ENCODE data around the gene NRXN3. TPM values are rescaled to one million over a fixed set of nuclear protein-coding genes. Genes with fewer than 3 reads are reported as not detected.

The NRXN3 gene
- total RNA-seq, 1 experiment from 2014 or later = 0.23 TPM

DNA sequence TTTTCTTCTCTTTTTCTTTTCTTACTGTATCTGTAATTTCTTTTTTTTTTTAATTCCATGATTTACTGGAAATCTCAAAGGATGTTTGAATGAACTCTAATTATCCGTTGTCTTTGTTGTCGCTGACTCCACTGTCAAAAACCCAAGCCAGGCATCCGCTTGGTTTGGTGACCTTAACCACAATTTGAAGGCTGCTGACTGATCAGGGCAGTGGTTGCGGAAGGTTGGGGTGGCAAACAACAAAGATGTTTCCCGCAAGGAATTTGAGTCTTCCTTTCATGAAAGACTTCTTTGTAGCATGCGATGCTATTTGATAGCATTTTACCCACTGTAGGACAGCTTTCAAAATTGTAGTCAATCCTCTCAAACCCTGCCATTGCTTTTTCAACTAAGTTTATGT, 1027.3 kb downstream of the NRXN3 start:
- DNase-seq (ENCODE audit: low read depth) = no peak

DNA sequence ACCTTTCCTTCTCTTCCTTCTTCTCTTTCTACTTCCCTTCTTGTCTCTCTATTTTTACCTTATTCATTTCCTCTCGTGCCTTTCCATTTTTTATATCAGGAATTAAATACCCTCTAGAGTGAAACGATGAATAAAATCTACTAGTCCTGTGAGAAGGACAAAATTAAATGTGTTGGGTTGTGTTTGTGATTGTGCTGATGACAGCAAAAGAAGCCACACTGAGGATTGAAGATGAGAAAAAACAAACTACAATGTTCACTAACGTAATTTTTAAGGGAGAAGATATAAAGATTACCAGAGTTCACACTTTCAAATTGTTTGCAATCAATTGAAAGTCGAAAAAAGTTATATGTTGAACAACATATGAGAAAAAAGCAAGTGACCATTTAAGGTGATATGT, 1029.0 kb downstream of the NRXN3 start:
- DNase-seq (ENCODE audit: low read depth) = no peak

DNA sequence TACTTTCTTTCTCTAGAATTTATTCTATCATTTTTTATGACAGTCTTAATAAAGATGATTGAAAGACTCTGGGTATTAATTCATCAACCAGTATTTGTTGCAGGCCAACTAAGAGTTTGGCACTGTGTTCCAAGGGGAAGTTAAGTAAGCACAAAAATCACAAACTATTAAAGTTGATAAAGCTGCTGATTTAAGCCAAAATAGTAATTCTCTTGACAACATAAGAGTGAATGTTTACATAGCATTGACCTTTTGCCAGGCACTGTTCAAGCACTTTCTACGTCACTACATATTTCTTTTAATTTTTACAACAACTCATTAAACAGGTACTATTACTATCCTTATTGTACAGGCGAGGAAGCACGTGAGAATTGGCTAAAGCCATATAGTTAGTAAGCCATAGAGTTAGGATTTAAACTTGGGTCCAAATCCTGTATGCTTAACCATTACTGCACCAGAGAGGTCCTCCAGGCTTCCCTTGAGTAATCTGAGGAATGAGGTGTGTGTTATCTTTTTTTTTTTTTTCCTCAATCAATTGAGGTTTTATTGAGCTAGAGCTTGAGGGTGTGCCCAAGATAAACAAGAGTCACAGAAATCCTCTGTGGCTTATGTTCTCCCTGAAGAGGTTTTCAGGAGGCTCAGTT, 1031.5 kb downstream of the NRXN3 start:
- DNase-seq (ENCODE audit: low read depth) = no peak

DNA sequence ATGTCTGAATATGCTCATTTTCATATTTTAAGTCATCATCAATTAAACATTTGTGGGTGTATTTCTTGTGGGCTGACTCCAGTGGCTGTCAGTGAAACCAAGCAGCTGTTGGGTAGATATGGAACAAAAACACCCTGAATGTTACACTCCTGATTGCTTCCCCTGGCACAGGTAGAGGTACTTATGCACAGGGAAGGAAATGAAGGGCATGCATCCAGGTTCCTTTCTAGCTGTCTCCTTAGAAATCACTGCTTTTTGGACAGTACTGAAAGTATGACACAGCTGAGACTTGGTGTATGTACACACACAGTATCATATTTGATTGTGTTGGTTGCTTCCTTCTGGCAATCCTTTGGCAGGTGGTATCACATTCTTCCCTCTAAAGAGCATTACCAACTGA, 1034.4 kb downstream of the NRXN3 start:
- no peak for DNase-seq (ENCODE audit: low read depth)

DNA sequence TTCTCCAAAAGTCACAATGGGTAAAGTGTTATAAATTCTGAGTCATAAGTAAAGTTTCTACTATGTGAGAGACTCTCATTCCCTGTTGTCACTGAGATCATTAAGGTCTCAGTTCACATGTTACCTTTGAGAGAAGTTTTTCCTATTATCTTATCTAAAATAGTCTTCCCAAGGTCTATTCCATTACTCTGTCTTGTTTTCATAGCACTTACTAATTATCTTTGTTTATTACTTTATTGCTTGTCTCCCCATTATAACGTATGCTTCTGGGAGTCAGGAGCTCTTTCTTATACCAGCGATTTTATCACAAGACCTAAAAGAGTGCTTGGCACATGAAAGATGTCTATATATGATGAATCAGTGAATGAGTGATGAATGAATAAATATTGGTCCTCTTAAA, 1039.2 kb downstream of the NRXN3 start:
- no peak for DNase-seq (ENCODE audit: low read depth)

DNA sequence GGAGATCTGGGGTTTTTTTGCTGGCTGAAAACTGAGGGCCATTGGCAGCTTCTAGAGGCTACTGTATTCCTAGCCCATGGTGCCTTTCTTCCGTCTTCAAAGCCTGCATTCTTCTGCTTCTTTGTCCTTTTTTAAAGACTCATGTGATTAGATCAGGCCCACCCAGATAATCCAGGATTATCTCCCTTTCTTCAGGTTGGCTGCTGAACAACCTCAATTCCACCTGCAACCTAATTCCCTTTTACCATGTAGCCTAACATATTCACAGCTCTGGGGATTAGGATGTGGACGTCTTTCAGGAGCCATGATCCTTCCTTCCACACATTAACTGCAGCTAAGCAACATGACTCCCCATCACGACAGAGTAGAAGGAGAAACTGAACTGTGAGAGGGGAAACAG, 1055.6 kb downstream of the NRXN3 start:
- DNase-seq (ENCODE audit: low read depth) = no peak

DNA sequence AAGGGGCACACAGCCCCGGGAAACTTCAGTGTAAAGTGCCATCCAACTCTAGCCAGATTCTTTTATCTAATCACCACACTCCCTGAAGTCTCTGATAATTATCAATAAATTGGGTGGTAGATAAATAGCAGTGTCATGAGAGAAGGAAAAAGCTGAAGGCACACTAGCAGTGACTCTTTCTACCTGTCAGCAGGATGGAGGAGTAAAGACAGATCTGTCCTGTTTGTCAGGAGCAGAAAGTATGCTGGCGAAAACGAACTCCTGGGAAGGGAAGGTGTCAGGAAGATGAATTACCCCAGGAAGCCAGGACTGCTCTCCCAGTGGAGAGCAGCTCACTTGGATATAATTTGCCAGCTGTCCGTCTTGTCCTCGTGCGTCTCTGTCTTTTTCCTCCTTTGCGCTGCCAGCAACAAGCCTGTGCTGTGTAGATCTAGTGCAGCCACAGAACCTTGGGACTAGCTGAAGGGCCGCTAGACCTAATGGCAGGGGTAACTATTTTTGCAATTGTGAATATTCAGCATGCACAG, 1059.3 kb downstream of the NRXN3 start:
- DNase-seq (ENCODE audit: low read depth) = no peak

DNA sequence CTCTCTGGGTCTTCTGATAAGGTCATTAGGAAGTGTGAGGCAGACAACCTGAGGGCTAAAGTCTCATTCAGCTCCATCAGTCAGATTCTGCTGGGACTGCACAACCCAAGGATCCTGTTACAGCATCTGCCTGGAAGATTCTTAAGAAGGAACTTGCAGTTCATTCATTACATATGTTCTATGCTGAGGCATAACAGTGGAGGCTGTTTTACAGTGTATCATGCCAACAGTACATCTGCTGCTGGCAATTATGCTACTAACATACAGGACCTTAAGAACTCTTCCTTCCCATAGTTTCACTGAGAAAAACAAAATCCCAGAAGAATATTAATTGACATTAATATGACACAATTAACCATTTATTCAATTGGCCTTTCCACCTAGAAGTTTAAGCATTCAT, 1072.5 kb downstream of the NRXN3 start:
- no peak for DNase-seq (ENCODE audit: low read depth)

DNA sequence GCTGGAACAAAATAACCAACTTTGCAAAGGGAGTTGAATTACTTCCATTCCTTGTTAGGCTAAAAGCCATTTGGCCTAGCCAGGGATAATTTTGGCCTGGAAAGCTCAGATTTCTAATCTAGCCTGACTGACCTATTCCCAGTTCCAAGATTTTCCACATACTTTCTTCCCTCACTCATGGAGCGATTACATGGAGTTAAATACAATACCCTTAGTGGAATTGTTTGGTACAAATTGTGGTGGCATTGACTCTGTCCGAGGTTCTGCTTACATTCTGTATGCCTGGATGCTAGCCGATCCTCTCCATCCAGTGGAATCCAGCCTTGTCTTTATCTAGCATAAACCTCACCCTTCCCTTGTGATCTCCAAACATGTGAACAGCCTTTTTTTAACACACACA, 1076.0 kb downstream of the NRXN3 start:
- peak; percentile 5 for DNase-seq (ENCODE audit: low read depth)

DNA sequence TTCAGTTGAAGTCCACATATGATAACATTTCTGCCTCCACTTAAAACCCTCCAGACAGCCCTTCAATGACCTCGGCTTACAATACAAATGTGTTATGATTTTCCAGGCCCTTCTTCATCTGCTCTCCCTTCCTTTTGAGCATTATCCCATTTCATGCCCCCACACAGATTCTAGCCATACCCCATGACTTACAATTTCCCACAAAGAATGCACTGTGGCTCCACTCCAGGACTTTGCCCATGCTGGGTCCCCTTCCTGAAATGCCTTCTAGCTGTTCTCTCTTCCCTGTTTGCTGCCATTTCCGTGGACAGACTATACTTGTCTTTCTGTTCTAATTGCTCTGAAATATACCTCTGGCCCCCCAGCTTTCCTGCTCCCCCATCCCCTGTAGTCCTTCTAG, 1078.0 kb downstream of the NRXN3 start:
- no peak for DNase-seq (ENCODE audit: low read depth)

DNA sequence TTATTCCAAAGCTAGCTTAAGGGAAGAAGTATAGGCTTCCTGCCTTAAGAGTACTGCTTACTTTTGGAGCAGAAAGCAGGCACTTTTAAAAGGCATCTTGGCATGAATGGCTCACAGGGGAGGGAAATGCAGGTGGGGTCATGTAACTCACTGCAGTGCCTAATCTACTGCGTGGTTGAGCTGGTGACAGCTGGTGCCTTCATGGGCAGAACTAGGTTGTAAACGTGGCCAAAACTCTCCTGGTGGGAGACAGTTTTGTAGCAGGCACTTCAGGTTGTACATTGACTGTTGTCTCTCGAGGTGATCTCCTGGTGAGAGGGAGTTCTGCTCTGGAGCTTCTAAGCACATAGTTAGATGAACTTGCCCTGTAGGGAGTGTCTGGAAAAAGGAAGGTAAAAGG, 1078.6 kb downstream of the NRXN3 start:
- no peak for DNase-seq (ENCODE audit: low read depth)

DNA sequence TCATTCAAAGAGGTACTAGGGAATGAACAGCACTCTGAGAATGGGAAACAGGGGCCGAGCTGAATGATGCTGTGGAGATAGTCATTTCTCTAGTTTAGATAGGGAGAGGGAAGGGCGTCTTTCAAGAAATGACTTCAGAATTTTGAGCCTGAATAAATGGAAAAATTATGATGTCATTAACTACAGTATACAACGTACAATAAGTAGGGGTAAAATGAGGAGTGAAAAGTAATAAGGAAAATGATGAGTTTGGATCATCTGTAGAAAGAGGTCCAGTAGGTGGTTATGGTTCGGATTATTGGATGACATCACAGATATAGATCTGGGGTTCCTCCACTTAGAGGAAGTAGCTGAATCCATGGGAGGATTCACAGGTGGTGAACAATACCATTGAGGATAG, 1081.1 kb downstream of the NRXN3 start:
- DNase-seq (ENCODE audit: low read depth) = no peak

DNA sequence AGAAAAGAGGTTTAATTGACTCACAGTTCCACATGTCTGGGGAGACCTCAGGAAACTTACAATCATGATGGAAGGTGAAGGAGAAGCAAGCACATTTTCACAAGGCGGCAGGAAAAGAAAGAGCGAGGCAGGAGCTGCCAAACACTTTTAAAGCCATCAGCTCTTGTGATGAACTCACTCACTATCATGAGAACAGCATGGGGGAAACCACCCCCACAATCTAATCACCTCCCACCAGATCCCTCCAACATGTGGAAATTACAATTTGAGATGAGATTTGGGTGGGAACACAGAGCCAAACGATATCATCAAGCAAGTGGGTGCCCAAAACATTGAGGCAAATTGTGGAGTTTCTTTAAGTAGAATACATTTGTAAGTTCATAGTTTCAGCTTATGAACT, 1083.4 kb downstream of the NRXN3 start:
- DNase-seq (ENCODE audit: low read depth) = no peak

DNA sequence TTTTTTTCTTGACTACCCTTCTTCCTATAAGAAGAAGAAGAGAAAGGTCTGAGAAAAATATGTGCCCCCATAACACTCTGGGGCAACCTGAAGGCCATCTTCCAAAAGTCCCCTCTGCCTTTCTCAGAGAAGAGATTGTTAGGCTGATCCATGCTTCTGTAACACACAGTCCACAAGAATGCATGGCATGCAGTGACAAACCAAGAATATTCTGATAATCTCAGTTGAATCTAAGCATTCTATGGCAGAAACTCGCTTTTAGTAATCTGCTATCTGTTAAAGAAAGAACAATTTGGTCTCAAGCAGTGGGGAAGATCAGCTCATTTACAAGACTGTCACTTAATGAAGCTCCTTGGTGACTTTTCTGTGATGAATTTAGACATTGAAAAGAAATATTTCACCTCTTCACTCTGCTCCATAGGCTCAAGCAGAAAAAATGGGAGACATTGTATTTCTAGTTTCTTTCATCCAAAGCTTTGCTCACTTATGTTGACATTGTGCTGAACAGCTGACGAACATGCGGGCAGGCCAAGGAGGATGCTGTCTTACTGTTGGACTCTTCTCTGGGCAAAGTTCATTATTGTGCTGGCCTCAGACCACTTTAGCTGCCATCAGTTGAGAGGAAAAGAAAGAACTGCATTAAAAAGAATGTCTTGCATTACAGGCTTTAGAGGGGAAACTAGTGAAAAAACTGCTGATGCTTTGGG, 1084.0 kb downstream of the NRXN3 start:
- peak; percentile 24 for DNase-seq (ENCODE audit: low read depth)

DNA sequence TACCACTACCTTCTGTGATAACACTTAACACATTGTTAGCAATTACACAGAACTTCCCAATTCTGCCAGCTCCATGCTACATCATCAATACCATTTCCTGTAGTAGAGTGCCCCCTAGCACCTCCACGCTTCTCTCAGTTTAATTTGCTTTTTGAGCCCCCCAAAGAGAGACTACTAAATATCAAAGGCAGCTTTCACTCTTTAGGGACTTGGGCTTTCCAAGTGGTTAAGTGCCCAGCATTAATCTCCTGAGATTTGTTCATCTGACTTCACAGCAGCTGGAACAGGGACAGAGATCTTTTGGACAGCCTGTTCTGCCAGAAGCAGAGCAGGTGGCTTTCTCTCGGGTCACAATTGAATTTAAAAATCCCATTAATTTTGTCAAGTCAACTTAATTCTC, 1086.2 kb downstream of the NRXN3 start:
- DNase-seq (ENCODE audit: low read depth) = no peak

DNA sequence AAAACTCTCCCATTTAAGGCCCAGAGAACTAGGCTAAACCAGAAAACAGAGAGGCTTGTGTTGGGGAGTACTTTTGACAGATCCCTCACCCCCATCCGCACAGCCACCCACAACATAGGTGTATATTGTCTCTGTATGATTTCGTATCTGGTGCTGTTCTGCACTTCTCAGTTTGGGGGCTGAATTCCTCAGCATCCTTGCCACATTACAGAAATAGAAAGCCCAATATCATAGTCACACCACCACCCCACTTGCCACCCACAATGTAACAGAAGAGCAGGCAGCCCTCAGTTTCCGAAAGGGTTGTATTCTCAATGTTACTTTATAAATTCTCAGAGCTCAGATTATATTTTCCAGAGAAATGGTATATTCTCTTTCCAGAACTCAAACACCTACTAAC, 1090.2 kb downstream of the NRXN3 start:
- DNase-seq (ENCODE audit: low read depth) = no peak

DNA sequence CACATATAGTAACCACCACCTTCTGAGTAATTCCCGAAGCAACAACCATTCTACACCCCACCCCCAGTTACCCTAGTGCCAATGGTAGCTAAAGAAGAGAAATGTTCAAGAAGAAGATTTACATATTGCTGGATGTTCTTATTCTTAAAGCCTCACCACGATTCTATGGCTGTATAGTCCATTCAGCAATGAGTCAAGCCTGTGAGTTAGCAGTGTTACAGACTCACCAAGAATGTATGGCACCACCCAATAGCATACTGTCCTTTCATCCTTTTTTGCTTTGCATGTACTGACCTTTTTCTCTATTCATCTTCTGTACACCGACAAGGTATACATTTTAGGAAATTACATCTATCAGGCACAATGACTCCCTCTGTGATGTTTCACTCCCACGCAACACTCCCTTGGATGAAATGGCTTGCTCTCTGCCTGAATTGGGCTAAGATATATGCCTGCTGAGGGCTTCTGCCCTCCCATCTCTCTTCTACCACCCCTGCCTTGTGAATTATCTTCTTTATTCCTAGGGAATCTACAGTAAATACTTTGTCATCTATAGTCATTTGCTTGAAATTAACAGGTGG, 1095.3 kb downstream of the NRXN3 start:
- no peak for DNase-seq (ENCODE audit: low read depth)

DNA sequence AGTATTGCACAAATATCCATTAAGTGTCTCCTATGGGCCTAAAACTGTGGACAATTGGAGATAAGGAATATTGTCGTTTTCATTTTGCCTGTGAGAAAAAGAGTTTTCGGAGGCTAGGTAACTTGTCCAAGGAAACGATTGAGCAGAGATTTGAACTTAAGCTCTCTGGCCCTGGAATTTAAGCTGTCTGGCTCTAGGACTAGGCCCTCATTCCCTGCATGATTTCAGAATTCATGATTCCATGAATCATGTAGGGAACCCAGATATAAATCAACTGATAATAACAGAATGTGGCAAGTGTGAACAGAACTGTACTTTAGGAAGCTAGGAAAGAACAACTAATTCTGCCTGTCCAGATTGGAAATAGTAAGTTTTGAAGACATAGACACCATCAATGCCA, 1100.2 kb downstream of the NRXN3 start:
- no peak for DNase-seq (ENCODE audit: low read depth)

DNA sequence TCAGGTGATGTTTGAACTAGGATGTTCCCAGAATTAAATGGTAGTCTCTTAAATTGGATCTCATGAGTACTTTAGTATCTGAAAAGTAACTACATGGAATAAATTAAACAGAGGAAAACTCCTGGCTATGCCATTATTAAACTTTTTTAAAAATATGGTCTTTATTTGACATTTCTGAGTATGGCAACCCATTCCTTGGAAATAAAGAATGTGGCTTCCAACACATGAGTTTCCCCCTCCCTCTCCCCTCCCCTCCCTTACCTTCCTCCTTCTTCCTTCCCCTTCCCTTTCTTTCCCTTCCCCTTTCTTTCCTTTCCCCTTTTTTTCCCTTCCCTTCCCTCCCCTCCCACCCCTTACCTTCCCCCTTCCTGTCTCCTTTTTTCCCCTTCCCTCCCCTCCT, 1100.9 kb downstream of the NRXN3 start:
- no peak for DNase-seq (ENCODE audit: low read depth)

DNA sequence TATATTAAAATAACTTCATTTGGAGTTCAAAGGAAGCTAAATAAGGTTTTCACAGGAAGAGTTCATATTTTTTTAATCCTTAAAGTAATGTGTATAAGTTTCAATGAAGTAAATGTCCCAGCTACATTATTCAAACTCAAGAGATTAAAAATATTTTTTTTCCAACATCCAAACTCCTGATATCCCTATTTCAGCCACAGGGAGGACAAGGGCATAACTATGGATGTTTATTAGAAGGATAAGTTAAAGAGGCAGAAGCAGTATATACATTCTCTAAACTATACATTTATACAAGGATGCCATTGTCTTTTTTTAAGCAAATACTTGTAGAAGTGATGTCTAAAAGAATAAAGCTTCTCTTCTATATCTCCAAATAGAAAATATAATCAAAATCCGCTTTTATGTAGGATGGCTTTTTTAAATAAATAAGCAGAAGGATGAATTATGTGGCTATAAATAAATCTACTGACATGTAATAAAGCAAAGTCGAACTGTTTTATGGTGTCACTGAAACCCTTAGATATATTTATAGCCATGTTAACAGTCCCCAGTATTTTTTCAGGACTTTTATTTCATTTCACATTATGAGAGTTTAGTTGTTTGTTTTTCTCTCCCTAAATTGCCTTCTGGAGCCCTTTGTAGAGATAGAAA, 1104.6 kb downstream of the NRXN3 start:
- no peak for DNase-seq (ENCODE audit: low read depth)

DNA sequence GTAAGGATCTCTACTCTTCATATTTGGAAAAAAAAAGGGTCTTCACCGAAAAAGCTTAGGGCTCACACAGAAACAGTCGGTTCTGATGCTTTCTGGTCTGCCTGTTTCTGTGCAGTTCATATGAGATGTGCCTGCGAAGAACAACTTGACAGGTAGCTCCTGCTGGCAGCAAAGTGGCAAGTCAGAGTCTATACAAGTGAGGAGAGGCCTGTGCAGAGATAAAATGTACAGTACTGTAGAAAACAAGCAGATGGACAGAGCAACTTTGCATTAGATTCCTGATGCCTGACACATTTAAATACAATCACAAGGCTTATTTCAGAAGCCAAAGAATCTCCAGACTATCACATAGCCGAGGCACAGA, 1105.1 kb downstream of the NRXN3 start:
- DNase-seq (ENCODE audit: low read depth) = no peak

DNA sequence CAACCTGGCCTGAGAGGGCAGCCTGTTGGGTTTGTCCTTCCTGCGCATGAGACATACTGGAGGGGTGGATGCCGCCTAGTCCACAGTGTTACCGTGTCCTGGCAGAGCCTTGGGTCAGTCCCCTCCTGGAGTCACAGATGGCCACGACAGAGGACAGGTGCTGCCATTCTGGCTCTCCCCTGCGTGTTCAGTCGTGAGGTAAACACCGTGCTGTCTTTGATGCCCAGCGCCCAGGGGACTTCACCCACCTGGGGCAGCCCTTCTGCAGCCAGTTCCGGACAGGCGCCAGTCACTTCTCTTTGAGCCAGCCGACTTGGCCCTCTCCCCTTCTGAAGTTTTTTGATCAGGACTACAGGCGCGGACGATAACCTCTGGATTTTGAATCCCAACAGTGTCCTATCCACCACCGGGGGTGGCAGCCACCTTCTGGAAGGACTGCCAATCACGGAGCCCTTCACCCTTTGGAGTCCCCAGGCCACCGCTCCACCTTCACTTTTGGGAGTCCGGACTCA, 1108.2 kb downstream of the NRXN3 start:
- no peak for DNase-seq (ENCODE audit: low read depth)

All from LHCN-M2 (cell line).